NCI-H1417 (cell line): ENCODE measurements around the gene CYS1.
"Not testable (repeated sequence)": the region's sequence is repeated elsewhere in the genome, so short reads cannot be mapped to it uniquely, and the experiment has no call there.

Source experiments
- DNase-seq, 3 experiments: peaks; one replicate each; lab custom pipeline; 2025; lab: John Stamatoyannopoulos, UW

The CYS1 gene

DNA sequence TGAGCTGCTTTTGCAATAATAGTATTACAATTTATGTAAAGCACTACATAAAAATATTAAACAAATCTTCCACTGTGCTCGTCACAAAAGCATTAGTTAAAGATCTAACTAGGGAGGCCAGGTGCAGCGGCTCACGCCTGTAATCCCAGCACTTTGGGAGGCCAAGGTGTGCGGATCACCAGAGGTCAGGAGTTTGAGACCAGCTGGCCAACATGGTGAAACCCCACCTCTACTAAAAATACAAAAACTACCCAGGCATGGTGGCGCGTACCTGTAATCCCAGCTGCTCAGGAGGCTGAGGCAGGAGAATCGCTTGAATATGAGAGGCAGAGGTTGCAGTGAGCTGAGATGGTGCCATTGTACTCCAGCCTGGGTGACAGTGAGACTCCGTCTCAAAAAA lies 49.4 kb downstream of the CYS1 start:
- not testable (repeated sequence) for DNase-seq

DNA sequence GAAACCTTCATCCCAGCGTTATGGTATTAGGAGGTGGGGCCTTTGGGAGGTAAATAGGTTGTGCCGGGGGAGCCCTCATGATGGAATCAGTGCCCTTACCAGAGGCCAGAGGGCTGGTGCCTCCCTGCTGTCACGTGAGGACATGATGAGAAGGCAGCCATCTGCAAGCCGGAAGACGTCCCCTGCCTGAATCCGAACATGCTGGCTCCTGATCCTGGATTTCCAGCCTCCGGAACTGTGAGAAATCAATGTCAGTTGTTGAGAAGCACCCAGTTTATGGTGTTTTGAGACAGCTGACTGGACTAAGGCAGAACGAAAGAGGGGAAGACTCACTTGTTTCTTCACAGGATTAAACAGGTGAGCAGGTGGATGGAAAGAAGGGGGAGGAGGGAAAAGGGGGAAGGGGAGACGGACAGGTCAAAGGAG lies 49.9 kb downstream of the CYS1 start:
- peak; percentile 76 to 89 (median 89) for DNase-seq

DNA sequence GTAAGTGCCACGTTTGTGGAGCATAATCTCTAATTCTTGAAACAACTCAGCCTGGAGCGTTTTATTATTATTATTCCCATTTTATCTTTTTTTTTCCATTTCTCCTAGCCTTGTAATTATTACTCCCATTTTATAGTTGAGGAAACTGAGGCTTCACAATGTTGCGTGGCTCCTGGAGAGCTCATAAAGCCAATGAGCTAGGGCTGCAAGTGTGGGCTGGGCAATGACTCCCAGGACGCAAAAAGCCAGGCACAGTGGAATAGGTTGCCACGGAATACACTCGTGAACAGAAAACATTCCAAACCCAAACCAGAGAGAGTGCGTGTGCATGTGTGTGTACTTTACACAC lies 50.4 kb downstream of the CYS1 start:
- no peak for DNase-seq

DNA sequence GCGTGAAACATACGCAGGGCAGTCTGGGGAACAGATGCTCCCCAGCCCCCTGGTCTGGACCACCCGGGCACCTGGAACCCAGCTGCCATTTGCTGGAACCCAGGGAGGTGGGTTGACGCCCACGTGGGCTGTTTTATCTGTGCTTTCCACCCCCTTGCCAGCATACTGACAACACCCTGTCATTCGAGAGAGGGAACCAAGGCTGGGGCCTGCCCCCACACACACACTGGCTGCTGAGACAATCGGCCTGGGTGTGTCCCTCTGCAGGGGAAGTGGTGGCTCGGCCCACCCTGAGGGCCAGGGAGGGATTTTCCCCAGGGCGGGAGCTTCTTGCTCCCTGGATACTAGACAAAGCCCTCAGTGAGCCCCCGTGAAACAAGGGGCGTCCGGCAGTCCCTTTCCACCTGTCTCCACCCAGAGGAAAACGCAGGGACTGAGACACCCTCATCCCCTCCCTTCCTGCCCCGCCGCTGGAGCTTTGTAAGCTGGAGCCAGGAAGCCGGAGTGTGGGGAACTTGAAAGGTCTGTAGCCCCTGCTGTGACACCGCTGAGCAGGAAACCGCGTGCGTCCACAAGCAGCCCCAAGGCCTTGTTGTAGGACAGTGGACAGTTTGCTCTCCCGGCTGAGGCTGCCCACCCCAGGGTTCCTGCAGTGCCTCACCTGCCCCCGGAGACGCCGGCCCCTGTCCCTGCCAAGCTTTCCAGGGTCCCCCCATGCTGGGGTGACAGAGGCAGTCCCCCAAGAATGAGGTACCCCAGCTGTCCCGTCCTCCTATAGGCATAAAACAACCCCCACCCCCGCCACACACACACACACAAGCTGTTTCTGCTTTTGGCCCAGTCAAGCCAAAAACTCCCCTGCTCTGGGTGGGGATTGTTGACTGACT lies 51.0 kb downstream of the CYS1 start:
- DNase-seq, result peak in 2 of 3 experiments; percentile 82 to 88

DNA sequence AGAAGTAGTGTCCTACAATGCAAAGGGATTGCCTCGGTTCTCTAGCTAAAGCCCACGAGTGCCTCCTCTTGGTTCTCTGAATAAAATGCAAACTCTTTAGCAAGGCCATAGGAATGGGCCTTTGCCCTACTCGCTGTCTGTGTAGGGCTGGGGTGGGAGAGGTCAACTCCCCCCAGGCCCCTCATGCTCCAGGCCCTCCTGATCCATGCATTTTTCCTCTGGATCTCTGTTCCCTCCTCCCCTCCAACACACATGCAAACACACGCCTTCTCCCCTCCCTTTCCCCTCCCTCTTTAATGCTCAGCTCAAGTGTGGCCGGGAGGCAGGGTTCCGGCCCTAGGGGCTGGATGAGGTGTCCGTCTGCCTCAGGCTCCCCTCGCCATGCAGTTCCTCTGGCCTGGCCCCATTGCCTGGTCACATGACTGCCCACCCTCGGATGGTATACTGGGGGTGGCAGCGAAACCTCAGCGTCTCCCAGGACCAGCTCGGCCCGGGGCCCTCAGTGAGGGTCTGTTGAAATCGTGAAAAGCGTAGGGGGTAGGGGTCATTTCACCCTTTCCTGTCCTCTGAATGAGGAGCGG lies 51.7 kb downstream of the CYS1 start:
- DNase-seq, result peak in 1 of 3 experiments; percentile 16

DNA sequence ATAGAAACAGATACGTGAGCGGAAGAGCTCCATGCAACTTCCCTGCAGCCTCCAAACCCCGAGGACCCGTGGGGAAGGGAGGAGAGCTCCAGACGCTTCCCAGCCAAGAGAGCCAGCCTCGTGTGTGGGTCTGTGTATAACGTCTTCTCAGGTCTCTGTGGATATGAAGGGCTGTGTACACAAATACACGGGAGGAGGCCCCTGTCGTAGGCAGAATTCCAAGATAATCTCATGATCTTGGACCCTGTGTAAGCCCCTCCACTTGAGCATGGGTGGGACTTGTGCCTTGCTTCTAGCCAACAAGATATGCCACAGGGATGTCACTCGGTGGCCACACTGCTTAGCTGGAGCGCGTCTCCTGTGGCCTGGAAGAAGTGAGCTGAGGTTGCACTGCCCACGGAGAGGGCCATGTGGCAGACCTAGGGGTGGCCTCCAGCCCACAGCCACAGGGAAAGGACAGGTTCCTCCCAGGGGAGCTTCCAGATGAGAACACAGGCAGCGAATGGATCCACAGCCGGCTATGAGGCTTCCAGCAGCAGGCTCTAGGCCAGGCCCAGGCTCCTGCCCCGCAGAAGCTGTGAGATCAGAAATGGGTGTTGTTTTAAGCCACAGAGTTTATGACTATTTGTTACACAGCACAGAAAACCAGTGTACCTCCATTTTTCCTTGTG lies 52.4 kb downstream of the CYS1 start:
- DNase-seq, result no peak

DNA sequence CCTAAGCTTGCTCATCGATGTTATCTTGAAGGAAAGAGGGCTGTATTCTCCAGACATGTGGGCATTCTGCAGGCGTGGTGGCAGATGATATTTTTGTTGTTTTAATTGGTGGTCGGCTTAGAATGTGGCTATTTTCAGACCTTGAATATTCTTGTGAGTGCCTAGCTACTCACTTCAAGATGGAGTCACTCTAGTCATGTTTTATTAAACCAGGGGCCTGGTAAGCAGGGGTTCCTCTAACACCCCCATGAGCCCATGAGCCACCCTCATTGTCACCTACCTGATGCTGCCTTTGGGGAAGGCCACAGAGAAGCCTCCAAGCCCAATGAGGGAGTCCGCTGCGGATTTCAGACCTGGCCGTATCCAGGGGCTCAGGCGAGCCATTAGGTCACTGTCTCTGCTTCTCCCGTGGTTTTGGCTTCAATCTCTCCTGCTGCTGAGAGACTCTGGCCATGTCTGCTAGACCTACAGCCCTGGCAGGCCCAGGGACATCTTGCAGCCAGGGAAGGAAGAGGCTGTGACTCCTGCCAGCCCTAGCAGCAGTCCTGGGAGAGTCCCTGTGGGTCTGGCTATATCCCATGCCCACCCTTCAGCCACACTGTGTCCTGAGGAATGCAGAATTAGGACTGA lies 53.2 kb downstream of the CYS1 start:
- DNase-seq, result no peak

DNA sequence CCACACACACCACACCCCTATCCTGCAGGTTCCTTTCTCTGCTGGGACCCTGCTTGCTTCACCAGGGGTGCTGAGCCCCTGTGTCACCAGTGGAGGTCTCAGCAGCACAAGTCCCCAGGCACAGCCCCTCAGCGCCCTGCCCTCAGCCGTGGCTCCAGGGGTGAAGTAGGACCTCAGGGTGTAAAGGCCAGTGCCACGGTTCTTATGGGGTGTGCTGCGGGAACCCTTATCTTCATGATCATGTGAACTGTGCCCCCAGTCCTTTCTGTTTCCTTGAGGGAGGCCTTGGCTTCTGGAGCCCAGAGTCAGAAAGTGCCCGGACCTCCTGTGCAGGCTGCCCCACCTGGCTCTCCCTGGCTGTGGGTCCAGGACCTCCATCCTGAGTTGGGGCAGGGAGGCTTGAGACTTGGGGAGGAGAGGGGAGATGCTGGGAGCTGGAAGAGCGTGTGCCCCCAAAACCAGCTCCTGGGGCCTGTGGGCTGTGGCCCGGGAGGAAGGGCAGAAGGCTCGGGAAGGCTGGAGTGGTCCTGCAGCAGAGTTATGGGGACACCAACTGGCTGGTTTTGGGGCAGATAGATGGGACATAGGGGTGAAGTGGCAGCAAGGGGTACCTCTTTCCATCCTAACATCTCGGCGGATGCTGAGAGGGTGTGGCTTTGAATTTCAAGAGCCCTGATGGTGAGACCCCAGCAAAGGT lies 57.1 kb downstream of the CYS1 start:
- DNase-seq, result no peak

DNA sequence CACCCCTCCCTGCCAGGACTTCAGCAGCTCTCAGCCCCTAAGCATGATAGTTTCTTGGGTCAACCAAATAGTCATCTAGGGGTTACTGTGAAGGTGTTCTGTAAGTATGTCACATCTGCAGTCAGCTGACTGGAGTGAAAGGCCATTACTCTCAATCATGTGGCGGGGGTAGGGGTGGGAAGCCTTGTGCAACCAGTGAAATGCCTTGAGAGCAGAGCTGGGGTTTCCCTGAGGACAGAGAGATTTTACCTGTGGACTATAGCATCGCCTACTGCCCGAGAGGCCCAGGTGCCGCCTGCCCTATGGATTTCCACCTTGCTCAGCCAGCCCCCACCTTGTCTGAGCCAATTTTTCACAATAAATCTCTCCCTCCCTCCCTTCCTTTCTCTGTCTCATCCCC lies 57.8 kb downstream of the CYS1 start:
- DNase-seq, result no peak

DNA sequence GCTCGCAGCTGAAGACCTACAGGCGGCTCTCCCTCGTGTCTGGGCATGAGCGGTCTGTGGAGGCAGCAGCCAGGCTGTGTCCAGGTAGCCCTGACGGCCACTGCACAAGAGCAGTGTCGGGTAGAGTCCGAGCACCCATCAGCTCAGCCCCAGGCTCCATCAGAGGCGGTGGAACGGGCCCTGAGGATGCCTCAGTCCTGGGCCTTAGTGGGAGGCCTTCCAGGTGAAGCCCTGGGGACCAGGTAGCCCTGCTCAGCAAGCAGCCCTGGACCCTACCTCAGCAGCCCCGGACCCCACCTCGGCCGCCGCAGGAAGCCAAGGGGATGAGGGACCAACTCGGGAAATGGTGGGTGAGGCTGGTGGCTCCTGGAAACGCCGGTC lies 58.2 kb downstream of the CYS1 start:
- no peak for DNase-seq

DNA sequence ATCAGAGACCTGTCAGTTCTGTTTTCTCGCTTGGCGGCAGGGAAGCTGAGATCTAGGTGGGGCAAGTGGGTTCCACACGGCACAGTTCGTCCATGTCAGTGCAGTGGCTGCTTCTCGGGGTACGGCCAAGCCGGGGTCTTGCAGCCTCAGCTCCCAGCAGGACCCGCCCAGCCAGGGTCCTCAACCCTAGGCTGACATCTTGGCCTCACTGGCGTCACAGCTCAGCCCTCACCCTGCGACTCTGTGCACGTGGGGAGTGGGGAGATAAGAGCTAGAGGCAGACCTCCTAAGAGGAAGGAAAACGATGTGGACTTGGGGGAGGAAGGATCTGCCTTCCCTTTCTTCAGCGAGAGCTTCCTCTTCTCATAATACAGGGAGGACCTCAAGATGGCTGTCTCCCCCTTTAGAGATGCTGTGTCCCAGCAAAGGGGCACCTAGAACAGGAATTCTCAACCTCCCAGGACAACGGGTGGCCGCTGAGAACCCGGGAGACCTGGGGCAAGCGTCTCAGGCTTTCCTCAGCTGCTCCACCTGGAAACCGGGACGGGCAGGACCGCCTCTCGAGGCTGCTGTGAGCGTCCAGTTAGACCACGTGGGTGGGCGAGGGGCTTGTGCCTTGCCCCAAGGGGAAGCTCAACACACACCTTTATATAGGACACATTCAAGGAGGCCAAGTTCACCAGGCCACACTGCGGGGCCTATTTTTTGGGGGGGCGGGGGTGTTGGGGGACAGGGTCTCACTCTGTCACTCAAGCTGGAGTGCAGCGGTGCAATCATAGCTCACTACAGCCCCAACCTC lies 60.4 kb downstream of the CYS1 start:
- DNase-seq, result no peak

DNA sequence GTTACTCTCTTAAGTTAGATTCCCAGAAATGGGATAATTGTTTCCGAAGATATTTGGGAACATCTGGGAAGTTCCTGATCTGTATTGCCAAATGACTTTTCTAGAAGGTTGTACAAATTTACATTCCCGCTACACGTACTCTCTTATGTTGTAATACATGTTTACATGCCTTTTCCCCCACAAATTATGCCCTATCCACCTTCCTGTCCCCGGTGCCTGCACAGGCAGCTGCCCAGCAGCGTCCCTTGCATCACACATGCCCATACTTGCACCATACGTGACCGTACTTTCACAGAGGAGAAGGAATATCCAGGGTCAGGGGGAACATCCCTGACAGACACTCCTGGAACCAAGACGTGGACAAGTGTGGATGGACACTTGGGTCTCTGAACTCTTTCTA lies 61.0 kb downstream of the CYS1 start:
- DNase-seq, result no peak

DNA sequence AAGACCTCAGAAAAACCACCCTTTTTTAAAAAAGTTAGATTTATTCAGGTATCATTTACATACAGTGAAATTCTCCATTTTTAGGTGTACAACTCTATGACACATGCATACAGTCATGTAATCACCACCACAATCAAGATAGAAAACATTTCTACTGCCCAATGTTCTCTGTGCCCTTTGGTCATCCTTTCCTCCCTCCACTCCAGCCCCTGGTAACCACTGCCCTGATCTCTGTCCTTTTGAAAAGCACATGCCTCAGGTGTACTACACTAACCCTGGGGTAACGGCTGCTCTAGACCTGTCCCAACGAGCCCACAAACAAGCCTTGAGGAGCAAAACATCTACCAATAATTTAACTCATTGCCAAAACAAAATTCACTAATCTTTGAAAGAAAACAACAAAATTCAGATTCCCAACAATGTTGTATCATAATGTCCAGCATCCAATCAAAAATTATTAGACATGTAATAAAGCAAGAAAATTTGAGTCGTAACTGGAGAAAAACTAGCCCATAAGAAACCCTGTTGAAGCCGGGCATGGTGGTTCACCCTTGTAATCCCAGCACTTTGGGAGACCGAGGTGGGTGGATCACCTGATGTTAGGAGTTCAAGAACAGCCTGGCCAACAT lies 62.8 kb downstream of the CYS1 start:
- no peak for DNase-seq

DNA sequence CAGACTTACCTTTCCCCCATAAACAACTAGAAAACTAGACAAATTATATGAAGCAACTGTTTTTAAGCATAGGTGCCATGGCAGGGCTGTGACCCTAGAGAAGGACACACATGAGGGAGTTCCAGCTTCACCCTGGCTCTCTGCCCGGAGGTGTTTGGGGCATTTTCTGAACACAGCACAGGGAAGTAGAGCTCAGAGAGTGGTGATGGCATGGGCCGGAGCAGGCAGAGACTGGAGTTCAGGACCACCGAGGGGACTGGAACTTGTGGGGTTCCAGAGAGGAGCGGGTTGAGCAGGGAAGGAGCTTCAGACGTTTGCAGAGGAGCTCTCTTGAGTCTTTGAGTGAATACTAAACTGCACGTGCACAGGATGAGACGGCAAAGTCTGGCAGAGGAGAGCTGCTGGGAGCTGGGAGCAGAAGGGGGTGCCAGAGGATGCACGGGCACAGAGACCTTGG lies 63.4 kb downstream of the CYS1 start:
- DNase-seq, result no peak

DNA sequence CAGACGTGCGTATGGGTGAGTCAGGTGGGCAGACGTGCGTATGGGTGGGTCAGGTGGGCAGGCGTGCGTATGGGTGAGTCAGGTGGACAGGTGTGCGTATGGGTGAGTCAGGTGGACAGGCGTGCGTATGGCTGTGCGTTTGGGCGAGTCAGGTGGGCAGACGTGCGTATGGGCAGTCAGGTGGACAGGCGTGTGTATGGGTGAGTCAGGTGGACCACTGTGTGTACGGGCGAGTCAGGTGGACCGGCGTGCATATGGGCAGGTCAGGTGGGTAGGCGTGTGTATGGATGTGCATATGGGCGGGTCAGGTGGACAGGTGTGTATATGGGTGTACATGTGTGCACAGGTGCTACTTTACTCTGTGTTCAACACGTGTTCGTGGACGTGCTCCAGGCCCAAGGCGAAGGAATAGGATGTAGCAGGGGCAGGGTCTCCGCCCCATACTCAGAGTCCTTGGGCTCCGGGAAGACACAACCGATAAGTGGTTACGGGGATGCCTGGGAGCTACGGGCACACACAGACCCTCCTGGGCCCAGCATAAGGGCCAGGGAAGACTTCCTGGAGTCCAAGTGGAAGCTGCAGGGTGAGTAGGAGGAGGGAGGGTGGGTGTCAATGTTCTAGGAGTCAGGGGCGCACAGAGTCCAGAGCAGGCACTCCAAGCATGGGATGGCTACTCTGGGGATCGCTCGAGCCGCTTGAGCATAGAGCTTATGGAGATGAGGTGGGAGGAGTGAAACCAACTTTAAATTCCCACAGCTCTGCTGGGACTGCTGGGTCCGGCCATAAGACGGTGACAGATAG lies 64.0 kb downstream of the CYS1 start:
- no peak for DNase-seq

DNA sequence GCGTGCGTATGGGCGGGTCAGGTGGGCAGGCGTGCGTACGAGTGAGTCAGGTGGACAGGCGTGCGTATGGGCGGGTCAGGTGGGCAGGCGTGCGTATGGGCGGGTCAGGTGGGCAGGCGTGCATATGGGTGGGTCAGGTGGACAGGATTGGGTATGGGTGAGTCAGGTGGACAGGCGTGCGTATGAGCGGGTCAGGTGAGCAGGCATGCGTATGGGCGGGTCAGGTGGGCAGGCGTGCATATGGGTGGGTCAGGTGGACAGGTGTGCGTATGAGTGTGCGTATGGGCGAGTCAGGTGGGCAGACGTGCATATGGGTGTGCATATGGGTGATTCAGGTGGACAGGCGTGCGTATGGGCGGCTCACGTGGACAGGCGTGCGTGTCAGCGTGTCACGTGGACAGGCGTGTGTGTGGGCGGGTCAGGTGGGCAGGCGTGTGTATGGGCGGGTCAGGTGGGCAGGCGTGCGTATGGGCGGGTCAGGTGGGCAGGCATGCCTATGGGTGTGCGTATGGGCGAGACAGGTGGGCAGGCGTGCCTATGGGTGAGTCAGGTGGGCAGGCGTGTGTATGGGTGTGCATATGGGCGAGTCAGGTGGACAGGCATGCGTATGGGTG lies 64.7 kb downstream of the CYS1 start:
- DNase-seq, result not testable (repeated sequence)

DNA sequence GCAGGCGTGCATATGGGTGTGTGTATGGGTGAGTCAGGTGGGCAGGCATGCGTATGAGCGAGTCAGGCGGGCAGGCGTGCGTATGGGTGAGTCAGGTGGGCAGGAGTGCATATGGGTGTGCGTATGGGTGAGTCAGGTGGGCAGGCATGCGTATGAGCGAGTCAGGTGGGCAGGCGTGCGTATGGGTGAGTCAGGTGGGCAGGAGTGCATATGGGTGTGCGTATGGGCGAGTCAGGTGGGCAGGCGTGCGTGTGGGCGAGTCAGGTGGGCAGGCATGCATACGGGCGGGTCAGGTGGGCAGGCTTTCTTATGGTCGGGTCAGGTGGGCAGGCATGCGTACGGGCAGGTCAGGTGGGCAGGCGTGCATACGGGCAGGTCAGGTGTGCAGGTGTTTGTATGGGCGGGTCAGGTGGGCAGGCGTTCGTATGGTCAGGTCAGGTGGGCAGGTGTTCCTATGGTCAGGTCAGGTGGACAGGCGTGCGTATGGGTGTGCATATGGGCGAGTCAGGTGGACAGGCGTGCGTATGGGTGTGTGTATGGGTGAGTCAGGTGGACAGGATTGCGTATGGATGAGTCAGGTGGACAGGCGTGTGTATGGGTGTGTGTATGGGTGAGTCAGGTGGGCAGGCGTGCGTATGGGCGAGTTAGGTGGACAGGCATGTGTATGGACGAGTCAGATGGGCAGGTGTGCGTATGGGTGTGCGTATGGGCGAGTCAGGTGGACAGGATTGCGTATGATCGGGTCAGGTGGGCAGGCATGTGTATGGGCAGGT lies 65.6 kb downstream of the CYS1 start:
- no peak for DNase-seq

DNA sequence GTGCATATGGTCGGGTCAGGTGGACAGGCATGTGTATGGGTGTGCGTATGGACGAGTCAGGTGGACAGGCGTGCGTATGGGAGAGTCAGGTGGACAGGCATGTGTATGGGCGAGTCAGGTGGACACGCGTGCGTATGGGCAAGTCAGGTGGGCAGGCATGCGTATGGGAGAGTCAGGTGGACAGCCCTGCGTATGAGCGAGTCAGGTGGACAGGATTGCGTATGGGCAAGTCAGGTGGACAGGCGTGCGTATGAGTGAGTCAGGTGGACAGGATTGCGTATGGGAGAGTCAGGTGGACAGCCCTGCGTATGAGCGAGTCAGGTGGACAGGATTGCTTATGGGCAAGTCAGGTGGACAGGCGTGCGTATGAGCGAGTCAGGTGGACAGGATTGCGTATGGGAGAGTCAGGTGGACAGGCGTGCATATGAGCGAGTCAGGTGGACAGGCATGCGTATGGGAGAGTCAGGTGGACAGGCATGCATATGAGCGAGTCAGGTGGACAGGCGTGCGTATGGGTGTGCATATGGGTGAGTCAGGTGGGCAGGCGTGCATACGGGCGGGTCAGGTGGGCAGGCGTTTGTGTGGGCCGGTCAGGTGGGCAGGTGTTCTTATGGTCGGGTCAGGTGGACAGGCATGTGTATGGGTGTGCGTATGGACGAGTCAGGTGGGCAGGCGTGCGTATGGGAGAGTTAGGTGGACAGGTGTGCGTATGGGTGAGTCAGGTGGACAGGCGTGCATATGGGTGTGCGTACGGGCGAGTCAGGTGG lies 66.4 kb downstream of the CYS1 start:
- not testable (repeated sequence) for DNase-seq
